Testis (tissue), 2 donors: Measurements from ENCODE around the gene HDAC8.

Experiments used
- CTCF ChIP-seq, 3 experiments: fragments of 450-650 bp in 2 of 3; fragments of 200-600 bp in 1 of 3; sonication (generic) in 1 of 3; IDR thresholded peaks; one replicate each; pipeline ENCODE4 v1.5.1; 2016 to 2019; ENCODE audit warnings: antibody characterized with exemption in 3 of 3, mild to moderate bottlenecking in 2 of 3, moderate library complexity in 1 of 3
- POLR2A ChIP-seq: fragments of 450-650 bp; IDR thresholded peaks from one replicate; pipeline ENCODE4 v1.6.1; 2017; ENCODE audit warnings: antibody characterized with exemption, mild to moderate bottlenecking, moderate library complexity

DNA sequence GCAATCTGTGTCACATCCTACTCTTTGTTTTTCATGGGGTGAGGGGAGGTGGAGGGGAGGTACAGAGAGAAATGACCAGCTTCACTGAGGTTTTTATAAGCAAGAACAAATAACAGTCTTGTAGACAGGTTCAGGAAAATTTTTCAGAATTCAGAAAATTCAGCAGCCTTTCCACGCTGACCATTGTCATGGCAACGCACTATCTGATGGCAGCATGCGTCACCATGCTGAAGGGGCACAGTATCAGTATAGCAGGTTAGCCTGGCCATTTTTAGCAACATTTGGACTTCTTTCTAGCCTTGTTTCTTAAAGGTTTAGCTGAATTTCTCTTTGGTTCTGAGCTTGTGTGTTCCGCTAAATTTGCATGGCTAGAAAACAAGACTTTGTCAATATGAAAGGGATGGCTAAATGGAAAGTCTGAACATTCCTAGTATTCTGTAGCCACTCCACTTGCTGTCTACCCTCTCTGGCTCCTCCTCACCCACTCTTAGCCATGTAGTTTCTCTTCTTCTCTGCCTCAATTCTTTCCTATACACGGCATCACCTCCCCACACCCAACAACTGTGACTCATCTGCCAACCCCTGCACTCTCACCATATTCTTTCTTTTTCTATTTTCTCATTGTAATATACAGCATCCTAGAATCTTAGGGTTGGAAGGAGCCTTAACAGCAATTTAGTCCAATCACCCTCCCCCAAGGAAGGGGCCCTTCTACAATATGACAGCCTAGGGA lies 224.2 kb downstream of the HDAC8 start:
- no peak for TF ChIP-seq CTCF (IDR thresholded peaks at IDR 0.05)
- TF ChIP-seq POLR2A = no peak
